HepG2 (cell line): ENCODE results near the gene FAM53B. TPM values are rescaled to one million over a fixed set of nuclear protein-coding genes. Genes with fewer than 3 reads are reported as not detected.

Experiments used
- CCAR2 ChIP-seq: fragments of 200-400 bp; formaldehyde crosslinking; optimal IDR thresholded peaks from 2 replicates; pipeline ENCODE3; 2018; ENCODE audit warnings: low read depth, mild to moderate bottlenecking, low read length, moderate library complexity
- DBP ChIP-seq: sonication (generic); formaldehyde crosslinking; IDR thresholded peaks from 2 replicates; pipeline ENCODE4 v1.4.0; 2020; ENCODE audit warnings: missing genetic modification reagents; ENCODE audit errors: not compliant biosample characterization
- FOXM1 ChIP-seq: sonication (generic); formaldehyde crosslinking; IDR thresholded peaks from 2 replicates; pipeline ENCODE4 v1.5.0; 2020; ENCODE audit warnings: missing genetic modification reagents
- MXD4 ChIP-seq: IDR thresholded peaks from 2 replicates; pipeline ENCODE4 v1.6.1; 2016; ENCODE audit warnings: mild to moderate bottlenecking, missing biosample characterization, missing genetic modification reagents
- NFYC ChIP-seq: IDR thresholded peaks from 2 replicates; pipeline ENCODE4 v1.6.1; 2016; ENCODE audit warnings: missing genetic modification reagents, missing compliant biosample characterization
- RBM39 ChIP-seq: fragments of 200-400 bp; formaldehyde crosslinking; IDR thresholded peaks from one replicate; pipeline ENCODE4 v1.6.1; 2018; ENCODE audit warnings: antibody characterized with exemption, mild to moderate bottlenecking, low read depth, low read length; ENCODE audit not compliant: poor library complexity, severe bottlenecking
- REPIN1 ChIP-seq: sonication (generic); formaldehyde crosslinking; IDR thresholded peaks from 2 replicates; pipeline ENCODE4 v1.8.0; 2022; ENCODE audit warnings: missing genetic modification reagents, low read depth, mild to moderate bottlenecking, borderline replicate concordance
- SIX1 ChIP-seq: sonication (generic); formaldehyde crosslinking; IDR thresholded peaks from 2 replicates; pipeline ENCODE4 v1.4.0; 2020; ENCODE audit warnings: missing genetic modification reagents, borderline replicate concordance
- SMARCC2 ChIP-seq: fragments of 450-650 bp; IDR thresholded peaks from 2 replicates; pipeline ENCODE4 v1.6.1; 2017; ENCODE audit warnings: antibody characterized with exemption, mild to moderate bottlenecking
- SRSF1 ChIP-seq: fragments of 200-400 bp; formaldehyde crosslinking; optimal IDR thresholded peaks from 2 replicates; pipeline ENCODE3; 2017; ENCODE audit warnings: mild to moderate bottlenecking, low read depth, low read length, moderate library complexity
- ZBTB40 ChIP-seq, 2 experiments: fragments of 450-650 bp in 1 of 2; sonication (generic) in 1 of 2; formaldehyde crosslinking in 1 of 2; IDR thresholded peaks; 2 replicates each; pipeline versions ENCODE4 v1.6.1 to v1.8.0; 2016 to 2022; ENCODE audit warnings: antibody characterized with exemption in 1 of 2, mild to moderate bottlenecking in 1 of 2, missing genetic modification reagents in 1 of 2
- ZFP41 ChIP-seq: sonication (generic); formaldehyde crosslinking; IDR thresholded peaks from 2 replicates; pipeline ENCODE4 v1.4.0; 2020; ENCODE audit warnings: mild to moderate bottlenecking, missing genetic modification reagents, borderline replicate concordance
- ZNF224 ChIP-seq: sonication (generic); formaldehyde crosslinking; IDR thresholded peaks from 2 replicates; pipeline ENCODE4 v1.5.0; 2020; ENCODE audit warnings: mild to moderate bottlenecking, missing genetic modification reagents
- ZNF256 ChIP-seq: sonication (generic); formaldehyde crosslinking; conservative IDR thresholded peaks from 2 replicates; pipeline ENCODE4 v1.4.0; 2020; ENCODE audit warnings: missing genetic modification reagents
- ZNF574 ChIP-seq: sonication (generic); formaldehyde crosslinking; IDR thresholded peaks from 2 replicates; pipeline ENCODE4 v1.4.0; 2020; ENCODE audit warnings: missing genetic modification reagents
- ZNF784 ChIP-seq: sonication (generic); formaldehyde crosslinking; IDR thresholded peaks from 2 replicates; pipeline ENCODE4 v1.5.1; 2020; ENCODE audit warnings: missing genetic modification reagents, mild to moderate bottlenecking, borderline replicate concordance
- polyA plus RNA-seq, 8 experiments: library from polyadenylated mRNA; depleted of rRNA in 3 of 8; stranded (reverse) in 7 of 8; unstranded in 1 of 8; fragments of >200 nt; fragmentation: Illumina TruSeq in 4 of 8; extraction: Trizol in 4 of 8; gene quantifications; 2 replicates each; pipeline versions ENCODE4 v1.2.1 to v1.2.3, GENCODE V29; 2011 to 2016; ENCODE audit warnings: low read depth in 4 of 8, missing spikeins in 1 of 8, mixed read lengths in 1 of 8; ENCODE audit not compliant: insufficient read depth in 1 of 8
- total RNA-seq, 5 experiments: library from RNA; depleted of rRNA; stranded (reverse); fragments of >200 nt; fragmentation: Illumina TruSeq; extraction: Trizol; gene quantifications; 2 replicates each; pipeline ENCODE4 v1.2.3, GENCODE V29; 2016; ENCODE audit warnings: low read depth in 1 of 5

Gene FAM53B
- total and polyA plus RNA-seq, 2 of the 13 experiments (the other 11 are each of a cell fraction or from before 2014, with no cell fraction given), result 6.4 to 19.3 TPM

- TF ChIP-seq RBM39 (no peak), NFYC (no peak), ZNF256 (no peak), REPIN1 (CRISPR knock-in tag) (no peak), ZFP41 (CRISPR knock-in tag) (no peak), SRSF1 (no peak), ZNF224 (CRISPR knock-in tag) (no peak), DBP (no peak), ZBTB40 (IDR thresholded peaks at IDR 0.05) (no peak), ZBTB40 (CRISPR knock-in tag; IDR thresholded peaks at IDR 0.05) (no peak), CCAR2 (no peak), MXD4 (CRISPR knock-in tag) (no peak), SIX1 (CRISPR knock-in tag) (no peak), ZNF784 (CRISPR knock-in tag) (no peak), SMARCC2 (no peak), FOXM1 (CRISPR knock-in tag) (no peak), ZNF574 (CRISPR knock-in tag) (peak; percentile 27; the same call in 1 of the 2 replicates)
Observed at GRCh38 chr10:124708246-124708779, 35.9 kb downstream of the FAM53B start (continued).
